HUES6 (cell line): ENCODE results near the gene SFMBT2.

Experiments used
- H3K27ac ChIP-seq: 2 replicates; pipeline ENCODE4 v1.7.0; 2013; ENCODE audit warnings: low read depth, mild to moderate bottlenecking, low read length, inconsistent platforms
- H3K27me3 ChIP-seq: 2 replicates; pipeline ENCODE4 v1.6.1; 2013; ENCODE audit warnings: low read length; ENCODE audit not compliant: control insufficient read depth, insufficient read depth
- H3K36me3 ChIP-seq: 2 replicates; pipeline ENCODE4 v1.6.1; 2013; ENCODE audit warnings: low read length; ENCODE audit not compliant: control insufficient read depth, insufficient read depth
- H3K4me1 ChIP-seq: 2 replicates; pipeline ENCODE4 v1.6.1; 2013; ENCODE audit warnings: low read length; ENCODE audit not compliant: control insufficient read depth, insufficient read depth
- H3K4me3 ChIP-seq: 2 replicates; pipeline ENCODE4 v1.5.1; 2013; ENCODE audit warnings: low read depth, low read length
- H3K9ac ChIP-seq: one replicate; pipeline ENCODE4 v1.6.1; 2013; ENCODE audit warnings: mild to moderate bottlenecking, low read length
- H3K9me3 ChIP-seq: 2 replicates; pipeline ENCODE4 v1.6.1; 2013; ENCODE audit warnings: low read depth, low read length; ENCODE audit not compliant: control insufficient read depth, insufficient read depth

Gene SFMBT2

DNA sequence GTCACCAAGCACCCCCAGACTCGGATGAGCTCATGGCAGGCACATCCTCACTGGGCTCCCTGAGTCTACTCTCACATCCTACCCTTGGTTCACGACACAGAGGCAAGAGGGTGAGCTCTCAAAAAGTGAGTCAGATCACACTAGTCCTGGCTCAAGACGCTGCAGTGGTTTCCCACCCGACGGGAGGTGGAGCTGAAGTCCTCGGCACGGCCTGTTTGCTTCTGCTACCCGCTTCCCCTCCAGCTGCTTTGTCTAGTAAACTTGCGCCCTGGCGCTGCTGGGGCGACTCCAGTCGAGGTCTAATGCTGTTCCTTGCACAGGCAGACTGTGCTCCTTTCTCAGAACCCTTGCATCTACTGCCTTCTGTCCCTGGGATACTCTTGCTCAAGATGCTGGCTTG lies 13.5 kb upstream of the SFMBT2 start:
- Histone ChIP-seq H3K9me3 (no peaks in the 10 kb centered on the region), H3K9ac (no peak overlapping the region), H3K27me3 (peaks cover 21% of the 10 kb centered on the region), H3K27ac (no peak overlapping the region), H3K4me1 (peaks cover 41% of the 10 kb centered on the region), H3K36me3 (no peaks in the 10 kb centered on the region), H3K4me3 (peak overlapping the region; percentile 28; the same call in 1 of the 2 replicates)

DNA sequence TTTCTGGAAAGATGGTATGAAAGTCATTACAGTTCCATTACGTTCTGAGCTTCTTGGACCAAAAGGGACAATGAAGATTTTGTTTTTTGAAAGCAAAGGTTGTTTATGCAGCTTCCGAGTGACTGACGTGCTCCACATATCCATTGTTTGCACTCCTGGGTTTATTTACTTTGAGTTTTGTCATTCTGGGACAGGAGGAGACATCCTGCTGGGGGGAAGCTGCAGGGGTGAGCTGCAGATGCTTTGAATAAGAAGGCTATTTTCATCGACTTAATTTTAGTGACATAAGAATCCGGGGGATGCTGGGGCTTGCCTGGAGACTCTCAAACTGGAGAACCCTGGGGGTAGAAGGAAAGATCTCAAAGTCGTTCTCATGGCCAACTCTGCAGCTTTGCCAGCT lies 12.7 kb upstream of the SFMBT2 start:
- Histone ChIP-seq H3K9ac (no peak overlapping the region), H3K9me3 (no peaks in the 10 kb centered on the region), H3K36me3 (no peaks in the 10 kb centered on the region), H3K27ac (no peak overlapping the region), H3K27me3 (peaks cover 25% of the 10 kb centered on the region), H3K4me1 (peaks cover 38% of the 10 kb centered on the region), H3K4me3 (peak overlapping the region; percentile 28)

DNA sequence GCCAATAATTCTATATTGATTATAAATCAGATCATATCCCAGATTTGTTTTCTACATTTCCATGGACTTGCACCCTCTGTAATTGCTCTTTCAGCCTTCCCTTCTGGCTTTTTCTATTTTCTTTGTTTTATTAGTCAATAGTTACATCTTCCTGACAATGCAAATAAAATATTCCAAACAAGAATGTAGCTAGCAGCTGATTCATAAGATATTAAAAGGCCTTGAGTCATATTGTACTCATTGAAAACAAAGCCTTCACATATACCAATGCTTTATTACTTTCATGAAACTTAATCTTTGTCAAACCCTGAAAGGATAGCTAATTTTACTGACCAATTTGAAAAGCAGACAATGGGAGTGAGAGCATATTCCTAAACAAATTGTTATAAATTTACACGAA lies 10.7 kb upstream of the SFMBT2 start:
- no peaks in the 10 kb centered on the region for H3K9me3 ChIP-seq
- H3K4me3 ChIP-seq = no peak overlapping the region
- no peak overlapping the region for H3K27ac ChIP-seq
- H3K36me3 ChIP-seq = no peaks in the 10 kb centered on the region
- no peak overlapping the region for H3K9ac ChIP-seq
- peaks cover 25% of the 10 kb centered on the region for H3K27me3 ChIP-seq
- H3K4me1 ChIP-seq = peaks cover 38% of the 10 kb centered on the region

DNA sequence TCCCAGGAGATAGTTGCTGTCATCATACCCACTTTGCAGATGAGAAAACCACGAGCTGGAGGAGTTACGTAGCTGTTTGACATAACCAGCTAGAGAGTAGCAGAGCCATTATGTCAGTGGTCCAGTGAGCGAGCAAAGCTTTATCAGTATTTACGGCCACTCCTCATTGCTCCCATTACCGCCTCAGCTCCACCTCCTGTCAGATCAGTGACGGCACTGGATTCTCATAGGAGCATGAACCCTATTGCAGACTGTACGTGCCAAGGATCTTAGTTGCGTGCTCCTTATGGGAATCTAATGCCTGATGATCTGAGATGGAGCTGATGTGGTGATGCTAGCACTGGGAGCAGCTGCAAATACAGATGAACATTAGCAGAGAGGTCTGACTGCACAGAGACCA lies 9.2 kb upstream of the SFMBT2 start:
- no peak overlapping the region for H3K27ac ChIP-seq
- no peaks in the 10 kb centered on the region for H3K36me3 ChIP-seq
- peaks cover 24% of the 10 kb centered on the region for H3K4me1 ChIP-seq
- no peak overlapping the region for H3K9ac ChIP-seq
- no peaks in the 10 kb centered on the region for H3K9me3 ChIP-seq
- no peak overlapping the region for H3K4me3 ChIP-seq
- peaks cover 23% of the 10 kb centered on the region for H3K27me3 ChIP-seq

DNA sequence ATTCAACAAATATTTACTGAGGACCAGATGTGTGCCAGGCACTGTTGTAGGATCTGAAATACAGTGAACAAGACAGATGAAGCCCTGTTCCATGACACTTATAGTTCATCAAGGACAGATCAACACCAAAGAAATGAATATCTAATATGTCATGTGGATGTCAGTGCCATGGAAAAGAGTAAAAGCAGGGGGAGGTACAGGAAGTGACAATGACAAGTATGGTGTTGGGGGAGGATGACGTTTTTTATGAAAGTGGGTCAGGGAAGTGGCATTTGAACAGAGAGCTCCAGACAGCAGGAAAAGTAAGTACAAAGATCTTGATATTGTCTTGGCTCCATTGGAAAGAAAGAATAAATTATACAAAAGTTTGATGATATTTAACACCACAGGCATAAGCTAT lies 7.0 kb upstream of the SFMBT2 start:
- no peak overlapping the region for H3K4me3 ChIP-seq
- H3K36me3 ChIP-seq = no peaks in the 10 kb centered on the region
- H3K9me3 ChIP-seq = no peaks in the 10 kb centered on the region
- H3K4me1 ChIP-seq = peaks cover 11% of the 10 kb centered on the region
- H3K9ac ChIP-seq = no peak overlapping the region
- H3K27ac ChIP-seq = no peak overlapping the region
- peaks cover 34% of the 10 kb centered on the region for H3K27me3 ChIP-seq

DNA sequence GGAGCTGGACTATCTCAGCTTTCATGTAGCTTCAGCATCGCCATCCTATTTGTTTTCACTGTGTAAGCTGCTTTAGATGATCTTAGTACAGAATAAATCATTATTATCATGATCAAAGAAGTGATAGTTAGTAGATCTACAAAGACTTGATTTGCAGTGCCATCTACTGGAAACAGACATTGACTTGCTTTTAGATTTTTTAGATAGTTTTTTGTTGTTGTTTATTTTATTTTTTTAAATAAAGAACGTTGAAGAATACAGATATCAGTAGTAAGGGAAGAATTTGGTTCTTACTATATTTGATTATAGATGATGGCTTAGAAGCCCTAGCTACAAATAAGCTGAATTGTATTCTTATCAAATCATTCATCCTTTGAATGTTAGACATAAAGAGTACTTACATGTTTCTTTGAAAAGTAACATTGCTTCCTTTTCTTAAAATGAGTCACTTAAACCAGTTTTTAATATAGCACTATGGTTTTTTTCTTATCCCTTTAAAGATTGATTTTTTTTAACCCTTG lies 6.3 kb upstream of the SFMBT2 start:
- Histone ChIP-seq H3K4me1 (peaks cover 7% of the 10 kb centered on the region), H3K9me3 (no peaks in the 10 kb centered on the region), H3K27me3 (peaks cover 36% of the 10 kb centered on the region), H3K4me3 (no peak overlapping the region), H3K36me3 (no peaks in the 10 kb centered on the region), H3K27ac (no peak overlapping the region), H3K9ac (no peak overlapping the region)

DNA sequence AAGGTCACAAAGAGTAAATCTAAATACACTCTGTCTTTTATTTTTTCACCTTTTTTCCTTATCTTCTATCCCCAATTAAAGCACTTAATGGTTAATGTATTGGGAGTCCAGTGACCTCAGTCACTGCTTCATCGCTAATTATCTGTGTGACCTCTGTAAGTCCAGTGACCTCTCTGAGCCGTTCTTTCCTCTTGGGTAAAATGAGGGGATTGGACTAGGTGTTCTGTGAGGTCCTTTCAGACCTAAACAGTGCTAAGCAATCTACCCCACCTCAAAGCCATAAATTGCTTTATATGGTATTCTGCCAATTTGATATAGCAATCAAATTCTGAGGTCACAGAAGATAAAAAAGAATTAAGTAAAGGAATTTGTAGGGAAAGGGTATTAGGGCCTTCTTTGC lies 3.9 kb upstream of the SFMBT2 start:
- Histone ChIP-seq H3K9ac (no peak overlapping the region), H3K36me3 (no peaks in the 10 kb centered on the region), H3K9me3 (no peaks in the 10 kb centered on the region), H3K4me1 (peaks cover 10% of the 10 kb centered on the region), H3K27ac (no peak overlapping the region), H3K4me3 (no peak overlapping the region), H3K27me3 (peaks cover 55% of the 10 kb centered on the region)

DNA sequence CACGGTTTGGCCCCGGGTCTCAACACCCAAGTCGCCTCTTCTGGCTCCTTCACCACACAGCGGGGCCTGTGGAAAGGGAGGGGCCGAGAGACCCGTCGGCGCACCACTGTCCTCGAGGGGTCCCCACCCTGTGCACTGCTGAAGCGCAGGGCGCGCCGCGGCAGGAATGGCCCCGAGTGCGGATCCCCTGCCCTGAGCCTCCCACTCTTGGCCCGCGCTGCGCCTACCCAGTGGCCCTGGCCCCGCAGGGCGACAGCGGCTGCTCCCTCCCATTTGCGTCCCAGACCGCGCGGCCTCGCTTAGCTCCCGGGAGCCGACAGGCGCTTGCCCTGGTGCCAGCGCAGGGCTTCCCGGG lies 2.1 kb upstream of the SFMBT2 start:
- Histone ChIP-seq H3K9me3 (no peaks in the 10 kb centered on the region), H3K9ac (peak overlapping the region; percentile 38), H3K4me1 (peaks cover 19% of the 10 kb centered on the region), H3K27me3 (peaks cover 69% of the 10 kb centered on the region), H3K27ac (no peak overlapping the region), H3K36me3 (no peaks in the 10 kb centered on the region), H3K4me3 (peak overlapping the region; percentile 96)

DNA sequence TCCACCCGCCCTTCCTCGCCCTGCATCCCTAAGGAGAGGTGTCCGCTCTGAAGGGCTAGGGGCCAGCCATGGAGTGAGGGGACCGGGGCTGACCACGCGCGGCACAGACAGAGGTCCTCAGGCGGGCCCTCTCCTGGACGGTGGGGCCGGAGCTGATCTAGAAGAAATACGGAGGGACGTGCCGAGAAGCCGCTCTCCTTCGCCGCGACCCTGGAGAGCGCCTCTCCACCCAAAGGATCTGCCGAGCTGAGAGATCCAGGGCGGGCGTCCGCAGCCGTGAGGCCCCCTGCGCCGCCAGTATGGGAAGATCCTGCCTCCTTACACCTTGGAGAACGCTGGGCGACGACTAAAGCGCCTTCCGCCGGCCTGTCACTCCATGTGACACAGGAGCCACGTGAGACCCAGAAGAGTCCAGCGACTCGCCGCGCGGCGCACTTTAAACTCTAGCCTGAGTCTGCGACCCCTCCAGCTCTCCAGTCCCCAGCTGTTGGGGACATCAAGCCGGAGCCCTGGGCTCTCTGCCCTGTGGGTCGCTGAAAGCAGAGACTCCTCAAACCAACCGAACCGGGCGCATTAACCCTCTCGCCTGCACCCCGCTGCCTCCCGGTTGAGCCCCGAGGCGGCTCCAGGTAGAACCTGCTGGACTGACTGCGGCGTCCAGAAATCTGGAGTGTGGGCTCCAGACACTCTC lies 1.5 kb upstream of the SFMBT2 start:
- Histone ChIP-seq H3K9me3 (no peaks in the 10 kb centered on the region), H3K27ac (no peak overlapping the region), H3K36me3 (no peaks in the 10 kb centered on the region), H3K27me3 (peaks cover 74% of the 10 kb centered on the region), H3K4me1 (peaks cover 19% of the 10 kb centered on the region), H3K9ac (peak overlapping the region; percentile 38), H3K4me3 (peak overlapping the region; percentile 96)

DNA sequence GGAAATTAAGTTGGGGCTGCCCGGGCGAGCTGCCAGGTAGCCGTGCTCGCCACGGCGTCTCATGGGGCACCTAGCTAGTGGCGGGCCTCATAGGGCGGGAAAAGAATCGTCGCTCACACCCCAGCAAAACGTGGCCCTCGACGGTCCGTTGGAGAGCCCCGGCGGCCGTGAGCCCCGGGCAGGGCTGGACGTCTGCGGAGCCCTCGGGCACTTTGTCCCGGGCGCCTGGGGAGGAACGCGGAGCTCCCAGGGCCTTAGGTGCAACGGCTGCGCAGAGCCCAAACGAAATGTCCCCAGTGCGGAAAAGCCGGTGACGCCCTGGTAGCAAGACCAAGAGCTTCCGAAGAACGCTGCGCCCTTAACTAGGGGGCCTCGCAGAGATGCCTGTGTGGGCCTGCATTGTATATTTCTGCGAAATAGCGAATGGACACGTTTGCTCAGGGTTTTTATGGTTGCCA lies 866 bp upstream of the SFMBT2 start:
- peak overlapping the region; percentile 96 for H3K4me3 ChIP-seq
- no peak overlapping the region for H3K27ac ChIP-seq
- H3K36me3 ChIP-seq = no peaks in the 10 kb centered on the region
- H3K27me3 ChIP-seq = peaks cover 80% of the 10 kb centered on the region
- peak overlapping the region; percentile 29 for H3K9ac ChIP-seq
- H3K9me3 ChIP-seq = no peaks in the 10 kb centered on the region
- peaks cover 20% of the 10 kb centered on the region for H3K4me1 ChIP-seq

DNA sequence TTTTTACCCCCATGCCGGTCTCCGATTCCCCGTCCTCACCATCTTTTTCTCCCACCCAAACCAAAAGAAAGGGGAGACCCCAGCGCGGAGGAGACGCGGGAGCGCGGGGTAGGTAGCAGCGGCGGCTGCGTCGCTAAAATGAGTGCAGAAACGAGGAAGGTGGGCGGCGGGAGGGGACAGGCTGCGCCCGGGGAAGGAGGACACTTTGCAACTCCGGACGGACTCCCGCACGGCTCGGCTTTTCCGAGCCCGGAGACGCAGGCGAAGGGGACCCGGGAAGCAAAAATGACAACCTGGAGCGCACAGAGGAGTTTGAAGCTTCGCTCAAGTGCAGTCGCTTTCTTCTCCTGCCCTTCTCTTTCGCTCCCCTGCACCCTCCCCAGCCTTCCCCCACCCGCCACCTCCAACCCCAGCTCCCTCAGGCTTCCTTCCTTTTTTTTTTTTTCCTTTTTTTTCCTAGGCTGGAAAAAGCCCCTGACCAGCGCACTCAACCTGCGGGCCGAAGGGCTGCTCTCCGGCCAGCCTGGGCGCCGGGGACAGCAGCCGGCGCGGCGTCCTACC lies 453 bp downstream of the SFMBT2 start:
- peak overlapping the region; percentile 26 for H3K9ac ChIP-seq

More for the DNA sequence above, 453 bp downstream of the SFMBT2 start:
- Histone ChIP-seq H3K4me3 (peak overlapping the region; percentile 96), H3K9me3 (no peaks in the 10 kb centered on the region), H3K36me3 (no peaks in the 10 kb centered on the region), H3K27me3 (peaks cover 86% of the 10 kb centered on the region), H3K27ac (no peak overlapping the region), H3K4me1 (peaks cover 25% of the 10 kb centered on the region)
